ENCODE measurements around the gene UVRAG. TPM values are rescaled to one million over a fixed set of nuclear protein-coding genes. Genes with fewer than 3 reads are reported as not detected.
"Not testable (repeated sequence)": the region's sequence is repeated elsewhere in the genome, so short reads cannot be mapped to it uniquely, and the experiment has no call there.

The UVRAG gene
- total and polyA plus RNA-seq, 2 experiments from 2014 or later = 21.6 to 34.0 TPM

GRCh38 chr11:75874684-75875341 is 59.8 kb downstream of the UVRAG start:
- TF ChIP-seq, protein P1, sequence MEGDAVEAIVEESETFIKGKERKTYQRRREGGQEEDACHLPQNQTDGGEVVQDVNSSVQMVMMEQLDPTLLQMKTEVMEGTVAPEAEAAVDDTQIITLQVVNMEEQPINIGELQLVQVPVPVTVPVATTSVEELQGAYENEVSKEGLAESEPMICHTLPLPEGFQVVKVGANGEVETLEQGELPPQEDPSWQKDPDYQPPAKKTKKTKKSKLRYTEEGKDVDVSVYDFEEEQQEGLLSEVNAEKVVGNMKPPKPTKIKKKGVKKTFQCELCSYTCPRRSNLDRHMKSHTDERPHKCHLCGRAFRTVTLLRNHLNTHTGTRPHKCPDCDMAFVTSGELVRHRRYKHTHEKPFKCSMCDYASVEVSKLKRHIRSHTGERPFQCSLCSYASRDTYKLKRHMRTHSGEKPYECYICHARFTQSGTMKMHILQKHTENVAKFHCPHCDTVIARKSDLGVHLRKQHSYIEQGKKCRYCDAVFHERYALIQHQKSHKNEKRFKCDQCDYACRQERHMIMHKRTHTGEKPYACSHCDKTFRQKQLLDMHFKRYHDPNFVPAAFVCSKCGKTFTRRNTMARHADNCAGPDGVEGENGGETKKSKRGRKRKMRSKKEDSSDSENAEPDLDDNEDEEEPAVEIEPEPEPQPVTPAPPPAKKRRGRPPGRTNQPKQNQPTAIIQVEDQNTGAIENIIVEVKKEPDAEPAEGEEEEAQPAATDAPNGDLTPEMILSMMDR (IDR thresholded peaks at IDR 0.05; ENCODE audit: low read depth, low read length) = no peak
- Histone ChIP-seq H3K27me3 (no peaks in the 10 kb centered on the region), H3K27ac (no peak overlapping the region), H3K4me1 (ENCODE audit: low read depth) (peaks cover 18% of the 10 kb centered on the region), H3K9me3 (ENCODE audit: low read depth) (no peaks in the 10 kb centered on the region), H3K4me3 (no peak overlapping the region), H3K36me3 (no peaks in the 10 kb centered on the region)
- DNase-seq (ENCODE audit: low read depth in 1 of 2, low spot score in 1 of 2) = no peak

DNA sequence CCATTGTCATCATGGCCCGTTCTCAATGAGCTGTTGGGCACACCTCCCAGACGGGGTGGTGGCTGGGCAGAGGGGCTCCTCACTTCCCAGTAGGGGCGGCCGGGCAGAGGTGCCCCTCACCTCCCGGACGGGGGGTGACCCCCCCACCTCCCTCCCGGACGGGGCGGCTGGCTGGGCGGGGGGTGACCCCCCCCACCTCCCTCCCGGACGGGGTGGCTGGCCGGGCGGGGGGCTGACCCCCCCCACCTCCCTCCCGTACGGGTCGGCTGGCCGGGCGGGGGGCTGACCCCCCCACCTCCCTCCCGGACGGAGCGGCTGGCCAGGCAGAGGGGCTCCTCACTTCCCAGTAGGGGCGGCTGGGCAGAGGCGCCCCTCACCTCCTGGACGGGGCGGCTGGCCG is 62.3 kb downstream of the UVRAG start:
- not testable (repeated sequence) for H3K36me3 ChIP-seq; H3K27ac ChIP-seq; H3K9me3 ChIP-seq (ENCODE audit: low read depth); H3K4me3 ChIP-seq; DNase-seq (ENCODE audit: low read depth in 1 of 2, low spot score in 1 of 2); H3K27me3 ChIP-seq
- peaks cover 17% of the 10 kb centered on the region for H3K4me1 ChIP-seq (ENCODE audit: low read depth)

GRCh38 chr11:75877931-75878330 is 62.9 kb downstream of the UVRAG start:
- DNase-seq (ENCODE audit: low read depth in 1 of 2, low spot score in 1 of 2); H3K27ac ChIP-seq; H3K27me3 ChIP-seq; H3K4me3 ChIP-seq; H3K36me3 ChIP-seq; H3K9me3 ChIP-seq (ENCODE audit: low read depth): not testable (repeated sequence)
- peaks cover 17% of the 10 kb centered on the region for H3K4me1 ChIP-seq (ENCODE audit: low read depth)

DNA sequence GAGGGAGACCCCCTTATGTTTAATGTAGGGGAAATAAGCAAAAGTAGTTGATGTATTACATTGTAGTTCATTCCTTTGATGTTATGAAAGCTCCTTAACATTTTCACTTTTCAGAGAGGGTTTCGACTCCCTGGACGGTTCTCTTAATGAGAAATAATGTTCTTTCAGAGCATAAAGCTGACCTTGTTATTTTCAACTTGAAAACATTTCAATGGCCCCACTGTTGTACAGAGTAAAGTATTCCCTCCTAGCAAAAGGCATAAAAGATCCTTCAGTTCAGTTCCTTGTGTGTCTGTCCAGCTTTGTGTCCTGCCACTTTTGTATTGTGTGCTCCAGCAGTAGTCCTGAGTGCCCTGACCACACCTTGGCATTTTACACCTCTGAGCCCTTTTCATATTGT is 63.9 kb downstream of the UVRAG start:
- Histone ChIP-seq H3K9me3 (ENCODE audit: low read depth) (no peaks in the 10 kb centered on the region), H3K27ac (no peak overlapping the region), H3K27me3 (no peaks in the 10 kb centered on the region), H3K4me3 (no peak overlapping the region), H3K36me3 (no peaks in the 10 kb centered on the region), H3K4me1 (ENCODE audit: low read depth) (peaks cover 23% of the 10 kb centered on the region)
- TF ChIP-seq, protein P1 (IDR thresholded peaks at IDR 0.05; ENCODE audit: low read depth, low read length) = no peak
- no peak for DNase-seq (ENCODE audit: low read depth in 1 of 2, low spot score in 1 of 2)

GRCh38 chr11:75879737-75880136 is 64.7 kb downstream of the UVRAG start:
- H3K9me3 ChIP-seq (ENCODE audit: low read depth) = no peaks in the 10 kb centered on the region
- no peak overlapping the region for H3K27ac ChIP-seq
- TF ChIP-seq, protein P1 (IDR thresholded peaks at IDR 0.05; ENCODE audit: low read depth, low read length) = no peak
- H3K36me3 ChIP-seq = no peaks in the 10 kb centered on the region
- H3K4me3 ChIP-seq = no peak overlapping the region
- H3K27me3 ChIP-seq = no peaks in the 10 kb centered on the region
- no peak for DNase-seq (ENCODE audit: low read depth in 1 of 2, low spot score in 1 of 2)
- H3K4me1 ChIP-seq (ENCODE audit: low read depth) = peaks cover 19% of the 10 kb centered on the region

GRCh38 chr11:75880343-75880742 is 65.3 kb downstream of the UVRAG start:
- H3K36me3 ChIP-seq; H3K27ac ChIP-seq; H3K4me3 ChIP-seq; H3K27me3 ChIP-seq; H3K9me3 ChIP-seq (ENCODE audit: low read depth); DNase-seq (ENCODE audit: low read depth in 1 of 2, low spot score in 1 of 2): not testable (repeated sequence)
- peaks cover 18% of the 10 kb centered on the region for H3K4me1 ChIP-seq (ENCODE audit: low read depth)

GRCh38 chr11:75884321-75884720 is 69.3 kb downstream of the UVRAG start:
- TF ChIP-seq, protein P1 (IDR thresholded peaks at IDR 0.05; ENCODE audit: low read depth, low read length) = no peak
- no peak for DNase-seq (ENCODE audit: low read depth in 1 of 2, low spot score in 1 of 2)
- Histone ChIP-seq H3K36me3 (no peaks in the 10 kb centered on the region), H3K27ac (no peak overlapping the region), H3K9me3 (ENCODE audit: low read depth) (no peaks in the 10 kb centered on the region), H3K4me3 (no peak overlapping the region), H3K27me3 (no peaks in the 10 kb centered on the region), H3K4me1 (ENCODE audit: low read depth) (peaks cover 6% of the 10 kb centered on the region)

Data from cardiac muscle cell (in vitro differentiated cells and primary cell).